ENCODE data around the gene KIAA0930.
"Not testable (repeated sequence)": the region's sequence is repeated elsewhere in the genome, so short reads cannot be mapped to it uniquely, and the experiment has no call there.

The KIAA0930 gene

DNA sequence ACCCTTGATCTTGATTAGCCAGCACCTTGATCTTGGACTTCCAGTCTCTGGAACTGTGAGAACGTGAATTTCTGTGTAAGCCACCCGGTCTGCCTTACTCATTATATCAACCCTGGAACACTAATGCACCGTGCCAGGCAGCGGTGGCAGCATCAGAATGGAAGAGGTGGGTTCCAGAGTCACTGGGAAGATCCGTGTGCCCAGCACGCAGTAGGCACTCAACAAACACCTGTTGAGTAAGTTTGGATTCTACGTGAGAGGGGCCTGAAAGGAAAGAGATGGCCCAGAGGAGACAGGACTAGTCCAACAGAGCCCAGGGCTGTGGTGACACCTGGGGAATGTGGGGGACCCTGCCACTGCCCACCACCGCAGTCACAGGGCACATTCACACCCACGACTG is 37.4 kb upstream of the KIAA0930 start:
- TF ChIP-seq POU6F1 (CRISPR knock-in tag; IDR thresholded peaks at IDR 0.05; ENCODE audit: borderline replicate concordance, low read depth) (no peak), RARB (CRISPR knock-in tag; IDR thresholded peaks at IDR 0.05) (no peak), ZFP3 (CRISPR knock-in tag; IDR thresholded peaks at IDR 0.05) (no peak), CSDC2 (CRISPR knock-in tag; IDR thresholded peaks at IDR 0.05) (no peak), ISL1 (CRISPR knock-in tag; IDR thresholded peaks at IDR 0.05) (no peak), ESRRG (CRISPR knock-in tag; IDR thresholded peaks at IDR 0.05) (no peak), TOX (CRISPR knock-in tag; IDR thresholded peaks at IDR 0.05; ENCODE audit: borderline replicate concordance) (no peak), ZFP30 (CRISPR knock-in tag; IDR thresholded peaks at IDR 0.05) (no peak), CREB5 (CRISPR knock-in tag; IDR thresholded peaks at IDR 0.05; ENCODE audit: low read depth) (no peak), GLIS3 (CRISPR knock-in tag; IDR thresholded peaks at IDR 0.05) (no peak), TSHZ2 (CRISPR knock-in tag; IDR thresholded peaks at IDR 0.05) (no peak), SNAI2 (CRISPR knock-in tag; IDR thresholded peaks at IDR 0.05) (no peak), ZNF565 (CRISPR knock-in tag; conservative IDR thresholded peaks at IDR 0.05; ENCODE audit: low read depth) (no peak)
- TF ChIP-seq, protein P1, sequence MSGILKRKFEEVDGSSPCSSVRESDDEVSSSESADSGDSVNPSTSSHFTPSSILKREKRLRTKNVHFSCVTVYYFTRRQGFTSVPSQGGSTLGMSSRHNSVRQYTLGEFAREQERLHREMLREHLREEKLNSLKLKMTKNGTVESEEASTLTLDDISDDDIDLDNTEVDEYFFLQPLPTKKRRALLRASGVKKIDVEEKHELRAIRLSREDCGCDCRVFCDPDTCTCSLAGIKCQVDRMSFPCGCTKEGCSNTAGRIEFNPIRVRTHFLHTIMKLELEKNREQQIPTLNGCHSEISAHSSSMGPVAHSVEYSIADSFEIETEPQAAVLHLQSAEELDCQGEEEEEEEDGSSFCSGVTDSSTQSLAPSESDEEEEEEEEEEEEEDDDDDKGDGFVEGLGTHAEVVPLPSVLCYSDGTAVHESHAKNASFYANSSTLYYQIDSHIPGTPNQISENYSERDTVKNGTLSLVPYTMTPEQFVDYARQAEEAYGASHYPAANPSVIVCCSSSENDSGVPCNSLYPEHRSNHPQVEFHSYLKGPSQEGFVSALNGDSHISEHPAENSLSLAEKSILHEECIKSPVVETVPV (CRISPR knock-in tag; IDR thresholded peaks at IDR 0.05) = no peak
- no peak for ATAC-seq

- ATAC-seq = not testable (repeated sequence)
Observed at GRCh38 chr22:45277720-45278119, 37.0 kb upstream of the KIAA0930 start.

GRCh38 chr22:45276507-45277105 is 35.9 kb upstream of the KIAA0930 start:
- no peak for TF ChIP-seq BACH2 (CRISPR knock-in tag; IDR thresholded peaks at IDR 0.05; ENCODE audit: borderline replicate concordance)
- no peak for TF ChIP-seq CREB5 (CRISPR knock-in tag; IDR thresholded peaks at IDR 0.05; ENCODE audit: low read depth)
- TF ChIP-seq, protein P1 (CRISPR knock-in tag; IDR thresholded peaks at IDR 0.05) = no peak
- TF ChIP-seq, protein P2, sequence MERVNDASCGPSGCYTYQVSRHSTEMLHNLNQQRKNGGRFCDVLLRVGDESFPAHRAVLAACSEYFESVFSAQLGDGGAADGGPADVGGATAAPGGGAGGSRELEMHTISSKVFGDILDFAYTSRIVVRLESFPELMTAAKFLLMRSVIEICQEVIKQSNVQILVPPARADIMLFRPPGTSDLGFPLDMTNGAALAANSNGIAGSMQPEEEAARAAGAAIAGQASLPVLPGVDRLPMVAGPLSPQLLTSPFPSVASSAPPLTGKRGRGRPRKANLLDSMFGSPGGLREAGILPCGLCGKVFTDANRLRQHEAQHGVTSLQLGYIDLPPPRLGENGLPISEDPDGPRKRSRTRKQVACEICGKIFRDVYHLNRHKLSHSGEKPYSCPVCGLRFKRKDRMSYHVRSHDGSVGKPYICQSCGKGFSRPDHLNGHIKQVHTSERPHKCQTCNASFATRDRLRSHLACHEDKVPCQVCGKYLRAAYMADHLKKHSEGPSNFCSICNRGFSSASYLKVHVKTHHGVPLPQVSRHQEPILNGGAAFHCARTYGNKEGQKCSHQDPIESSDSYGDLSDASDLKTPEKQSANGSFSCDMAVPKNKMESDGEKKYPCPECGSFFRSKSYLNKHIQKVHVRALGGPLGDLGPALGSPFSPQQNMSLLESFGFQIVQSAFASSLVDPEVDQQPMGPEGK (CRISPR knock-in tag; IDR thresholded peaks at IDR 0.05; ENCODE audit: borderline replicate concordance) = no peak
- TF ChIP-seq TOX (CRISPR knock-in tag; IDR thresholded peaks at IDR 0.05; ENCODE audit: borderline replicate concordance) = no peak
- no peak for TF ChIP-seq TSHZ2 (CRISPR knock-in tag; IDR thresholded peaks at IDR 0.05)
- TF ChIP-seq ISL1 (CRISPR knock-in tag; IDR thresholded peaks at IDR 0.05) = no peak
- no peak for TF ChIP-seq CSDC2 (CRISPR knock-in tag; IDR thresholded peaks at IDR 0.05)
- TF ChIP-seq ZNF70 (CRISPR knock-in tag; IDR thresholded peaks at IDR 0.05) = no peak
- ATAC-seq = no peak

Data from SK-N-SH treated with all-trans-retinoic acid at 6 μM for 48 hours (cell line).